ENCODE measurements around the gene VASP. TPM values are rescaled to one million over a fixed set of nuclear protein-coding genes. Genes with fewer than 3 reads are reported as not detected.

The VASP gene
- total RNA-seq (2022; extraction: Qiagen RNA extraction) = 212 to 260 TPM (median 239 TPM) in 5 replicates

GRCh38 chr19:45506989-45507871 is at the start of gene VASP:
VASP (plus strand) TSS chr19:45507479; CDS start chr19:45507772, 293 bp downstream.

DNA sequence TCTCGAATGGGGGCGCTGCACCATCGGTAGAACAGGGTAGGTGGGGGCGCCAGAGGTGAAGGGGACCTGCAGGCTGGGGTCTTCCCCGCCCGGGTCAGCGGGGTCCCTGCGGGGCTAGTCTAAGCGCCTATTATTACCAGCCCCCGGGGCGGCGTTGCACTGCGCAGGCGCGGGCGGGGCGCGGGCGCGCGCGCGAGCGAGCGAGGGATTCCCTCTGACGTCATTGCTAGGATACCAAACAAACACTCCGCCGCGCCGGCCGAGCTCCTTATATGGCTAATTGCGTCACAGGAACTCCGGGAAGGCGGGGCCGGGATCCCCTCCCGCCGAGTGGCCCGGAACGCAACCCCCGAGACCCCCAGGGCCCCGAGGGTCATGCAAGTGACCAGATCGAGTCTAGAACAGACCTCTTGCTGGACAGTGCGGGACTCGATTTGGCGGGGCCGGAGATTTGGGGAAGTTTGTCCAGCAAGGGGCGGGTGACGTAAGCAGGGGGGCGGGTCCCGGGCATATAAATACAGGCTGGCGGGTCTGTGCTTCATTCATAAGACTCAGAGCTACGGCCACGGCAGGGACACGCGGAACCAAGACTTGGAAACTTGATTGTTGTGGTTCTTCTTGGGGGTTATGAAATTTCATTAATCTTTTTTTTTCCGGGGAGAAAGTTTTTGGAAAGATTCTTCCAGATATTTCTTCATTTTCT is 39.7 kb upstream of the VASP start, which contains the start of gene FOSB:
TSS of gene FOSB (plus strand) at position 541 of the 703 bp plus-strand sequence. CDS start 591 bp downstream, outside the sequence.

DNA sequence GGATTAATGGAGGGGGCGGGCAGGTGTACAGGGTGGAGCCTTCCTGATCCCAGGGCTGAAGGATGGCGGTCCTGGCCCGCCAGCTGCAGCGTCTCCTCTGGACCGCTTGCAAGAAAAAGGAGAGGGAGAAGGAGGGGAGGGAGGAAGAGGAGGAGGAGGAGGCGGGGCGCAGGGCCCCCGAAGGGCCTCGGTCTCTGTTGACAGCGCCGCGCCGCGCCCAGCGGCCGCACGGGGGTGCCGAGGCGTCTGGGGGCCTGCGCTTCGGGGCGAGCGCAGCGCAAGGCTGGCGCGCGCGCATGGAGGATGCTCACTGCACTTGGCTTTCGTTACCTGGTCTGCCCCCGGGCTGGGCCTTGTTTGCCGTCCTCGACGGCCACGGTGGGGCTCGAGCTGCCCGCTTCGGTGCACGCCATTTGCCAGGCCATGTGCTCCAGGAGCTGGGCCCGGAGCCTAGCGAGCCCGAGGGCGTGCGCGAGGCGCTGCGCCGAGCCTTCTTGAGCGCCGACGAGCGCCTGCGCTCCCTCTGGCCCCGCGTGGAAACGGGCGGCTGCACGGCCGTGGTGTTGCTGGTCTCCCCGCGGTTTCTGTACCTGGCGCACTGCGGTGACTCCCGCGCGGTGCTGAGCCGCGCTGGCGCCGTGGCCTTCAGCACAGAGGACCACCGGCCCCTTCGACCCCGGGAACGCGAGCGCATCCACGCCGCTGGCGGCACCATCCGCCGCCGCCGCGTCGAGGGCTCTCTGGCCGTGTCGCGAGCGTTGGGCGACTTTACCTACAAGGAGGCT is 8.7 kb upstream of the VASP start, which contains the start of gene PPM1N:
TSS of gene PPM1N (plus strand) at position 33 of the 785 bp plus-strand sequence. CDS start at position 63, 30 bp downstream.

Other genes starting within 250 kb of the VASP start
- 0.05 to 0.07 TPM (median 0.06 TPM) in 3 of 5 replicates, not detected in the others for gene CKM, start 184.6 kb upstream of the VASP start, total RNA-seq (2022; extraction: Qiagen RNA extraction)
- gene KLC3, start 166.7 kb upstream of the VASP start, total RNA-seq (2022; extraction: Qiagen RNA extraction) = 0.85 to 1.2 TPM (median 1.2 TPM) in 5 replicates
- gene ERCC2, start 136.9 kb upstream of the VASP start, total RNA-seq (2022; extraction: Qiagen RNA extraction) = 9.4 to 13.9 TPM (median 12.3 TPM) in 5 replicates
- gene PPP1R13L, start 102.4 kb upstream of the VASP start, total RNA-seq (2022; extraction: Qiagen RNA extraction) = 35.8 to 49.1 TPM (median 40.0 TPM) in 5 replicates
- gene POLR1G, start 100.8 kb upstream of the VASP start, total RNA-seq (2022; extraction: Qiagen RNA extraction) = 42.2 to 51.6 TPM (median 45.0 TPM) in 5 replicates
- gene ERCC1, start 83.6 kb upstream of the VASP start, total RNA-seq (2022; extraction: Qiagen RNA extraction) = 135 to 175 TPM (median 167 TPM) in 5 replicates
- gene FOSB, start 39.5 kb upstream of the VASP start, total RNA-seq (2022; extraction: Qiagen RNA extraction) = 8.7 to 13.2 TPM (median 10.6 TPM) in 5 replicates
- 11.7 to 14.4 TPM (median 12.6 TPM) in 5 replicates for gene RTN2, start 10.4 kb upstream of the VASP start, total RNA-seq (2022; extraction: Qiagen RNA extraction)
- gene PPM1N, start 9.0 kb upstream of the VASP start, total RNA-seq (2022; extraction: Qiagen RNA extraction) = 6.2 to 9.9 TPM (median 6.9 TPM) in 5 replicates
- gene OPA3, start 77.3 kb downstream of the VASP start, total RNA-seq (2022; extraction: Qiagen RNA extraction) = 12.5 to 18.5 TPM (median 16.9 TPM) in 5 replicates
- gene GPR4, start 94.7 kb downstream of the VASP start, total RNA-seq (2022; extraction: Qiagen RNA extraction) = 0.15 to 0.66 TPM (median 0.22 TPM) in 5 replicates
- 19.3 to 27.2 TPM (median 23.1 TPM) in 5 replicates for gene EML2, start 131.9 kb downstream of the VASP start, total RNA-seq (2022; extraction: Qiagen RNA extraction)
- gene GIPR, start 160.7 kb downstream of the VASP start, total RNA-seq (2022; extraction: Qiagen RNA extraction) = 2.0 to 3.3 TPM (median 2.9 TPM) in 5 replicates
- 761 to 882 TPM (median 789 TPM) in 5 replicates for gene SNRPD2, start 184.5 kb downstream of the VASP start, total RNA-seq (2022; extraction: Qiagen RNA extraction)
- 6.6 to 9.5 TPM (median 8.7 TPM) in 5 replicates for gene QPCTL, start 185.2 kb downstream of the VASP start, total RNA-seq (2022; extraction: Qiagen RNA extraction)
- gene FBXO46, start 223.4 kb downstream of the VASP start, total RNA-seq (2022; extraction: Qiagen RNA extraction) = 7.8 to 11.1 TPM (median 9.7 TPM) in 5 replicates
- gene MEIOSIN, start 226.0 kb downstream of the VASP start, total RNA-seq (2022; extraction: Qiagen RNA extraction) = 0.03 to 0.06 TPM (median 0.05 TPM) in 5 replicates